SJSA1 (cell line): ENCODE results near the gene ASAP2. TPM values are rescaled to one million over a fixed set of nuclear protein-coding genes. Genes with fewer than 3 reads are reported as not detected.

Source experiments
- DNase-seq, 2 experiments: peaks; one replicate each; pipeline ENCODE4 v3.0.0-alpha.2; 2015 to 2020; ENCODE audit warnings: low spot score in 2 of 2, low read depth in 1 of 2
- H3K27ac ChIP-seq: fragments of 250-450 bp; sonication (Bioruptor Pico); 2 replicates; pipeline ENCODE4 v1.5.1; 2020; ENCODE audit warnings: mild to moderate bottlenecking, moderate library complexity
- H3K27me3 ChIP-seq: fragments of 250-450 bp; sonication (Bioruptor Pico); replicated peaks from 2 replicates; pipeline ENCODE4 v1.5.1; 2020; ENCODE audit warnings: mild to moderate bottlenecking, moderate library complexity
- H3K36me3 ChIP-seq: fragments of 250-450 bp; sonication (Bioruptor Pico); 2 replicates; pipeline ENCODE4 v1.5.1; 2020; ENCODE audit warnings: mild to moderate bottlenecking
- H3K4me1 ChIP-seq: fragments of 250-450 bp; sonication (Bioruptor Pico); replicated peaks from 2 replicates; pipeline ENCODE4 v1.6.1; 2021; ENCODE audit warnings: mild to moderate bottlenecking
- H3K4me3 ChIP-seq: fragments of 250-450 bp; sonication (Bioruptor Pico); 2 replicates; pipeline ENCODE4 v1.5.1; 2020; ENCODE audit warnings: mild to moderate bottlenecking
- H3K9me3 ChIP-seq: fragments of 250-450 bp; sonication (Bioruptor Pico); replicated peaks from 2 replicates; pipeline ENCODE4 v1.5.1; 2020; ENCODE audit warnings: mild to moderate bottlenecking
- total RNA-seq: library from RNA; depleted of rRNA; stranded (reverse); fragments of >200 nt; shearing (Covaris generic); gene quantifications from 2 replicates; pipeline ENCODE4 v1.2.3, GENCODE V29; 2014

The ASAP2 gene
- total RNA-seq, 1 experiment from 2014 or later: 15.5 TPM

DNA sequence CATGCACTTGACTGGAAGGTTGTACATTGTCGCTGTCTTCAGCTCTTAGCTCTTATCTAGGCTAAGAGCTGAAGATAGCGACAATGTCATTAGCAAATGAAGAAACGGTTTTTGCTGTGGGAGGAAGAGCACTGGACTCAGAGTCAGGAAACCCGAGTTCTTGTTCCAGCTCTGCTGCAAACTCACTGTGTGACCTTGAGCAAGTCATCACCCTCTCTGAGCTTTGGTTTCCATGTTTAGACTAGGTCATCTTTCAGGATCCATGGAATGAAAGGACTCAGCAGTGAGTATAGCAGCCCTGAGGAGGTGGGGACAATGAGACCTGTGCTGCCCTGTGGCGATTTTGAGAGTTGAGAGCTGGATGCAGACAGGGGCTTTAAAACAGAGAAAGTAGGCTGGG is 85.3 kb downstream of the ASAP2 start:
- Histone ChIP-seq H3K9me3 (no peaks in the 10 kb centered on the region), H3K27ac (no peak overlapping the region), H3K4me3 (no peak overlapping the region), H3K36me3 (no peaks in the 10 kb centered on the region), H3K27me3 (no peaks in the 10 kb centered on the region), H3K4me1 (peaks cover 34% of the 10 kb centered on the region)
- no peak for DNase-seq

DNA sequence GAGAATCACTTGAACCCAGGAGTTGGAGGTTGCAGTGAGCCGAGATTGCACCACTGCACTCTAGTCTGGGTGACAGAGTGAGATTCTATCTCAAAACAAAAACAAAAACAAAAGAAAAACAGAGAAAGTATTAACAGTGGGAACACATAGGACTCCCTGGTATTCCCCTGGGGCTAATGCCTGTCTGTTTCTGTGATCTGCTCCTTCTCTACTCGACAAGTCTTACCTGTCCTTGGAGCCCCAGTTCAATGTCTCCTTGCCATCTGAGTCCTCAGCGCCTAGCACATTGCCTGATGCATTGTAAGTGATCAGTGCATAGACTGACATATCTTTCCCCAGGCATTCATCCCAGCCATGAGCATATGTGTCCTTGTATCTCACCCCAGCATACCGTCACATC is 85.8 kb downstream of the ASAP2 start:
- H3K27me3 ChIP-seq: no peaks in the 10 kb centered on the region
- H3K9me3 ChIP-seq: no peaks in the 10 kb centered on the region
- H3K4me3 ChIP-seq: no peak overlapping the region
- peaks cover 29% of the 10 kb centered on the region for H3K4me1 ChIP-seq
- peaks cover 2% of the 10 kb centered on the region; the same call in 1 of the 2 replicates for H3K36me3 ChIP-seq
- no peak overlapping the region for H3K27ac ChIP-seq
- no peak for DNase-seq

DNA sequence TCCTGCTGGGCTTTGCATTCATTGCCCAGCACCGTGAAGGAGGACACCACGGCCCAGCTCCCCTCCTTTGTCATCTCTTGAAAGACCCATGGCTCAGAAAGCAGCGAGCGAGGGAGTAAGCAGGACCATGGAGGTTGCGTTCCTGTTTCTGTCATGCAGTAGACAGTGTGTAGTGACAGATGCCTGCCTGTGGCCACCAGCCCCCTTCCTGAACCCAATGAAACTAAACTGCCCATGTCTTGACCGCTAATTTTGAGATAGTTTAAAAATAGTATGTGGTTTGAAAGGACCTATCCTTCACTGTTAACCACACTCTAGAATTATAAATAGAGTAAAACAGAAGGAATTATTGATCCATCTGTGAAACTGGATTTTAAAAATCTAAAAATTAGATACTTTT is 88.2 kb downstream of the ASAP2 start:
- no peak overlapping the region for H3K27ac ChIP-seq
- H3K36me3 ChIP-seq: peaks cover 7% of the 10 kb centered on the region
- H3K4me3 ChIP-seq: no peak overlapping the region
- DNase-seq: no peak
- peaks cover 9% of the 10 kb centered on the region; the same call in 1 of the 2 replicates for H3K4me1 ChIP-seq
- no peaks in the 10 kb centered on the region for H3K27me3 ChIP-seq
- no peaks in the 10 kb centered on the region for H3K9me3 ChIP-seq

DNA sequence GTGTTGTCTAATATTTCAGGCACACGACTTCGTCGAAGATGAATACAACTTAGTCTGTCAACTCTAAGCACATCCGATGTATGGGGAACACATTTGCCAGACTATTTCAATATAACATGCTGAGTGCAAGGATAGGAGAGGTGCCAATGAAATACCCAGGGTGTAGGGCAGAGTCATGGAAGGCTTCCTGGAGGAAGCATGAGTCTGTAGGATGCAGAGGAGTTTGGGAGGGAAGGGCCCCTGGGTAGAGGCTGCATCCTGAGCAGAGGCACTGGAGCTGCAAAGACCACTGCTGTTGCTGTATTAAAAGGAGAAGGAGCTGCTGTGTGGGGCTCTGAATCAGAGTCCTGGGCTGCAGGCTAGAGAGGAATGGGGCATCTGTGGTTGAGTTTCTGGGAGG is 89.9 kb downstream of the ASAP2 start:
- no peak overlapping the region for H3K27ac ChIP-seq
- DNase-seq: no peak
- peaks cover 7% of the 10 kb centered on the region for H3K36me3 ChIP-seq

DNA sequence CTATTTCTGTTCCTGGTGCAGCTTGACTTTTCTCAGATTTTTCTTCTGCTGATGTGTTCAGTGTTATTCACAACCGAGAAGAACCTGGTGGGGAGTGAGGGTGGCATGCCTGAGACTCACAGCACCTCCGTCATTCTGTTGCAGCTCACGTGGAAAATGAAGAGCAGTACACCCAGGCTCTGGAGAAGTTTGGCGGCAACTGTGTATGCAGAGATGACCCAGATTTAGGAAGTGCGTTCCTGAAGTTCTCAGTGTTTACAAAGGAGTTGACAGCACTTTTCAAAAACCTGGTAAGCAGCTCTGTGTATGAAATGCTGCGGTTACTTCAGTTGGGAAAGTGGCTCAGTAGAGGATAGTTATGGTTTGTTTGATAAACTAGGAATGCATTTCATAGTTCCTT is 90.5 kb downstream of the ASAP2 start:
- H3K36me3 ChIP-seq: peaks cover 7% of the 10 kb centered on the region
- H3K9me3 ChIP-seq: no peaks in the 10 kb centered on the region
- no peak for DNase-seq
- peaks cover 9% of the 10 kb centered on the region; the same call in 1 of the 2 replicates for H3K4me1 ChIP-seq
- H3K4me3 ChIP-seq: no peak overlapping the region
- H3K27ac ChIP-seq: no peak overlapping the region
- no peaks in the 10 kb centered on the region for H3K27me3 ChIP-seq

More for the DNA sequence above, 89.9 kb downstream of the ASAP2 start:
- H3K4me3 ChIP-seq: no peak overlapping the region
- peaks cover 9% of the 10 kb centered on the region; the same call in 1 of the 2 replicates for H3K4me1 ChIP-seq
- H3K9me3 ChIP-seq: no peaks in the 10 kb centered on the region
- no peaks in the 10 kb centered on the region for H3K27me3 ChIP-seq

DNA sequence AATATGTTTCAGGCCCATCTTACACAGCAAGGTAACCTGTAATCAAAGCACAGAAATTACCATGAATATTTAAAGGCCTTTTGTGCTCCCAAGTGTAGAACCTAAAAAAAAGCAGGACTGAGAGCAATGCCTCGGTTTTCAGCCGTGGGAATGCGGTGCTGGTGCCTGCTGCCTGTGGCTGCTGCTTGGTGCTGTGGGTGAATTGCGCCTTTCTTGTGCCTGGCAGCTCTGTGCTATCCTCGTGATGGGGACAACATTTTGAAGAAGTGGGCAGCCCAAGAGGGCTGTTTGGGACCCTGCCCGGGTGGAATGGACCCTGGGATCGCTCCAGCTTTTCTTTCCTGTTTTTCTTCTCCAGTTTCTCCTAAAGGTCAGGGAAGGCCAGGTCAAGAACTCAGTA is 91.2 kb downstream of the ASAP2 start:
- no peaks in the 10 kb centered on the region for H3K27me3 ChIP-seq
- H3K27ac ChIP-seq: no peak overlapping the region
- H3K4me3 ChIP-seq: no peak overlapping the region
- no peak for DNase-seq
- H3K9me3 ChIP-seq: no peaks in the 10 kb centered on the region
- peaks cover 7% of the 10 kb centered on the region for H3K36me3 ChIP-seq
- H3K4me1 ChIP-seq: peaks cover 2% of the 10 kb centered on the region; the same call in 1 of the 2 replicates

DNA sequence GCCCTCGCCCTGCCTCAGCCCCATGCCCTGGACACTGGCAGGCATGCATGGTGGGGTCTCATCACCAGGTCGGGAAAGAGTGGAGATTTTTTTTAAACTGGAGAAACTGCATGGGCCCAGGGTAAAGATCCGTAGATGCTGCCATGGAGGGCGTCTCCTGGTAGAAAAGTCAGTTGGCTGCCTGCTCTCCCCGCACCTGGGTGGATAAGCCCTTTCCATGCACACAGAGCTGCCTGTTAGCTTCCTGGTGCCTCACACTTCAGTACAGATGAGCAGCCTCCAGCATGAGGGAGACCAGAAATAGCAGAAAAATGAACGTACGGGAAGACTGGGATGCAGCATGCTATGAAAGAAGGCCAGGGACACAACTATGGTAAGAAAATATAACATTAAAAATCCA is 92.0 kb downstream of the ASAP2 start:
- Histone ChIP-seq H3K27me3 (no peaks in the 10 kb centered on the region), H3K4me1 (no peaks in the 10 kb centered on the region), H3K9me3 (no peaks in the 10 kb centered on the region), H3K36me3 (peaks cover 7% of the 10 kb centered on the region), H3K27ac (no peak overlapping the region), H3K4me3 (no peak overlapping the region)
- DNase-seq: no peak

DNA sequence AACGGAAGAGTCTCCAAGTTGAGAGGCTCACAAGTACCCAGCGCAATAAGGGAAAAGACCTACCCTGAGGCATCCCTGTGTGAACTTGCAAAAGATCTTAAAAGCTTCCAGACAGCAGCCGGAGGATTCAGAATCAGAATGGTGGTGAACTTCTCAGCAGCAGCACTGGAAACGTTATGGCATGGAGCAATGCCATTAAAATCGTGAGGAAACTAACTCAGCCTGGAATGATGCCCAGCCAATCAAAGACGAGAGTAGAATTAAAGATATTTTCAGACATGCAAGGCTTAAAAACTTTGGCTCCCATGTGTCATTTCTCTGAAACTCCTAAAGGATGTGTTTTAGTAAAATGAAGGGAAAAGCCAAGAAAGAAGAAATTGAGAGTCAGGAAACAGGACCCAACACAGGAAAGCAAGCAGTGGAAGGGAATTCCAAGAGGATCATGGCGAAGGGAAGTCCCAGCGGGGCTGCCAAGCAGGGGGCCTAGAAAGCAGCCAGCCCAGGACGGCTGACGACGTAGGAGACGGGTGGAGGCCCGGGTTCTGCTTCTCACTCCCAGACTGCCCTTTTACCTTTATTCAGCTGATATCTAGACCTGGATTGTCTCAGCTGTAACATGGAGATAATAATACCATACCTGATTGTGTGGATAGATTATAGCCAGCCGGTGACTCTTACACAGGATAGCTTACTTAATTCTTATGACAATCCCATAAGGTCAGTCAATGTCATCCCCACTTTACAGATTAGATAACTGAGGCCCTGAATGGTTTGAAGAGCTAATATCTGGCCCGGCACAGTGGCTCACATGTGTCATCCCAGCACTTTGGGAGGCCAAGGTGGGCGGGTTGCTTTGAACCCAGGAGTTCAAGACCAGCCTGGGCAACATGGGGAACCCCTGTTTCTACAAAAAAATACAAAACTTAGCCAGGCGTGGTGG is 92.8 kb downstream of the ASAP2 start:
- Histone ChIP-seq H3K36me3 (peaks cover 7% of the 10 kb centered on the region), H3K4me1 (no peaks in the 10 kb centered on the region), H3K4me3 (no peak overlapping the region), H3K27ac (no peak overlapping the region), H3K9me3 (no peaks in the 10 kb centered on the region), H3K27me3 (no peaks in the 10 kb centered on the region)
- no peak for DNase-seq

DNA sequence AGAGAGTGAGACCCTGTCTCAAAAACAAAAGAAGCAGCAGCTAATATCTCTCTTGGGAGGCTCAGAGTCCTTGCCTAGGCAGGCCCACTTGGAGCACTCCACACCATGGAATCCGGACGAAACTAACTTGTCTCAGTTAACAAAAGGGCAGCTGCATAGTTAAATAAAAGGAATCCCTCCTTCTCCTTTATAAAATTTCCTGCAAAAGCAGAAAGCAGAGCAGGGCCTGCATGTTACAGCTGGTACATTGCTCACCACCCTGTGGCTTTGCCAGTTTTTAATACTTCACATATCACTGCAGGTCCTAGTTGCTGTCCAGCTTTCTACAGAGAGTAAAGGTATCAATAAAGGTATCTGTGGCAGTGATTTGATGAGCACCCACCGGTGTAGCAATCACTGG is 93.6 kb downstream of the ASAP2 start:
- Histone ChIP-seq H3K4me3 (no peak overlapping the region), H3K27ac (no peak overlapping the region), H3K27me3 (no peaks in the 10 kb centered on the region), H3K36me3 (peaks cover 7% of the 10 kb centered on the region), H3K9me3 (no peaks in the 10 kb centered on the region), H3K4me1 (no peaks in the 10 kb centered on the region)
- no peak for DNase-seq

DNA sequence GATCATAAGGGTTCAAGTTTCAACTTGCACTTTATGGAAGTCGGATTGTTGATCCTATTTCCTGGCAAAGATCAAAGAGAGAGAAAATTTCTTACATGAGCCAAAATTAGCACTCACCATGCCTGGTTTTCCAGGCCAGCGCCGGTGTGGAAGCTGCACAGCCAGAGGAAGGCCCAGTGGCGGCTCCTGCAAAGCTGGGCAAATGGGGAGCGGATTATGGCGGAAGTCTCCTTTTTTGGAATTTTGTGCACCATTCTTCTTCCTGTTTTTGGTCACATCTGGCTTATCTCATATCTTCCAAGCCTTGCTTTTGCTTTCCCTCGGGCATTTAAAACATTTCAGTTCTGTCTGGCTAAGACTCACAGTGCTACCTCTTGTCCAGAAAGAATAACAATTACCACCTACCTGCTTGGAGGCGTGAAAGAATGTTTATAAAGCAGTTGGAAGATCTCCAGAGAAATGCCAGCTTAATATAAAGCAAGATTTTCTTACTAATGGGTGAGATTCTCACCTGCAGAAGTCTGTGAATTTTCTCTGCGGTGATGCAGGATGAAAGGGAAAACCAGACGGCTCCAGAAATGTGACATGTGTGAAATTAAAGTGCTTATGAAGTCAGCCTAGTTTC is 94.3 kb downstream of the ASAP2 start:
- Histone ChIP-seq H3K9me3 (no peaks in the 10 kb centered on the region), H3K36me3 (peaks cover 7% of the 10 kb centered on the region), H3K4me3 (no peak overlapping the region), H3K4me1 (no peaks in the 10 kb centered on the region), H3K27ac (no peak overlapping the region), H3K27me3 (no peaks in the 10 kb centered on the region)
- no peak for DNase-seq

DNA sequence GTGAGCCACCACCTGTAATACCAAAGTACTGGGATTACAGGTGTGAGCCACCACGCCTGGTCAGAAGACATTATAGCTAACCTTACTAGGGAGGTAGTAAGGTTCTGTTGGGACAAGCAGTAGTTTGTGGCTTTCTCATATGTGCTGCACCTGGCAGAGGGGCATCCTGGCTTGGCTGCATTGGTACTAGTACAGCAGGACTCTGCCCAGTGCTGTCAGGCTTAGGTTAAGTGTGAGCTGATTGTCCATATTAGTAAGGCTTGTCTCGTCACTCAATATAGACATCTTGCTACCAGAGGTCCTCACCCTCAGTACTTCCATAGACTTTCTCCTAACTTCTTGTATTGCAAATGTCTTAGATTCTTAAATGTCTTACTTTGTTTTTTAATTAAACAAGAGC is 96.1 kb downstream of the ASAP2 start:
- Histone ChIP-seq H3K9me3 (no peaks in the 10 kb centered on the region), H3K36me3 (peaks cover 4% of the 10 kb centered on the region), H3K27me3 (no peaks in the 10 kb centered on the region), H3K4me3 (no peak overlapping the region), H3K27ac (no peak overlapping the region), H3K4me1 (no peaks in the 10 kb centered on the region)
- DNase-seq: no peak

DNA sequence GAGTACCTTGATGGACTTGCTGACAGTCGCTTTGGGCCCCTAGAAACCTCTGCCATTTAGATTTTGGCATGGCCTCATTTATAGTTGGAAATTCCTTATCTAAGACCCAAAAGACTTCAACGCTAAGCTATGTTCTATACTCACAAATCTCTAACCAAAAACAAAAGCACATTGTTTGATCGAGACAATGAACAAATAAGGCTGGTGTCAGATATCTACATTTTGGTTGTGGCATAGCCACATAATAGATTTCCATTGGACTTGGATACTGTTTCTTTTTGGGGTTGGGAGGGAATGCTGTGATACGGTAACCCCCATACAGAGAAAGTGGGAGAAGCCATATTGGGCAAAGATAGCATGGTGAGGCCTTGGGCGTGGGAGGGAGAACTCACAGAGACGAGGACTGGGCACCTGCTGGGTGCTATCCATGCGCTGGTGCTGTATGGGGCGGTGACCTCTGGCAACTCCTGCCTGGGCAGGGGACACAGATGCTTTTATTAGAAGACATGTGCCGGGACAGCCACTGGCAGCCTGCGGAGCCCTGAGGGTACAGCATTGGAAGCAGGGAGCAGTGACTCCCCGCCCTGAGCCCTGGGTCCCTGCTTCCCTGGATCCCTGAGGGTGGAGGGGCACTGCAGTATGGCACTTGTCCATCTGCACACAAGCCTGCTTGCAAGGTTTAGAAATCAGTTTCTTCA is 97.1 kb downstream of the ASAP2 start:
- Histone ChIP-seq H3K27ac (no peak overlapping the region), H3K4me3 (no peak overlapping the region), H3K9me3 (no peaks in the 10 kb centered on the region), H3K4me1 (no peaks in the 10 kb centered on the region), H3K27me3 (no peaks in the 10 kb centered on the region), H3K36me3 (no peaks in the 10 kb centered on the region)
- no peak for DNase-seq

DNA sequence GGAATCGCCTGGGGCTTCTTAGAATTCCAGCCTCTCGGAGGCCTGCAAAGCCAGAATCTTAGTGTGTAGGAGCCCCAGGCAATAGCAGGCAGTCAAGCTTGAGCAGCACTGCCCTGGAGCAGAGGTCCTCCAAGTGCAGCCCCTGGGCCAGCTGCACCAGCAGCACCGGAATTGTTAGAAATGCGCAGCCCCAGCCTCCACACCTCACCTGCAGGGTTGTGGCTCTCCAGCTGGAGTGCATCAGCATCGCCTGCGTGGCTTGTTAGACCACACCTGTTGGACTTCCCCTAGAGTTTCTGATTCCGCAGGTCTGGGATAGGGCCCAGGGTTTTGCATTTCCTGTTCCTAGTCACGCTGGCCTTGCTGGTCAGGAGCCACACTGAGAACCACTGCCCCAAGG is 100.3 kb downstream of the ASAP2 start:
- Histone ChIP-seq H3K9me3 (no peaks in the 10 kb centered on the region), H3K4me1 (peaks cover 23% of the 10 kb centered on the region), H3K27ac (no peak overlapping the region), H3K4me3 (no peak overlapping the region), H3K27me3 (no peaks in the 10 kb centered on the region), H3K36me3 (no peaks in the 10 kb centered on the region)
- DNase-seq: no peak

DNA sequence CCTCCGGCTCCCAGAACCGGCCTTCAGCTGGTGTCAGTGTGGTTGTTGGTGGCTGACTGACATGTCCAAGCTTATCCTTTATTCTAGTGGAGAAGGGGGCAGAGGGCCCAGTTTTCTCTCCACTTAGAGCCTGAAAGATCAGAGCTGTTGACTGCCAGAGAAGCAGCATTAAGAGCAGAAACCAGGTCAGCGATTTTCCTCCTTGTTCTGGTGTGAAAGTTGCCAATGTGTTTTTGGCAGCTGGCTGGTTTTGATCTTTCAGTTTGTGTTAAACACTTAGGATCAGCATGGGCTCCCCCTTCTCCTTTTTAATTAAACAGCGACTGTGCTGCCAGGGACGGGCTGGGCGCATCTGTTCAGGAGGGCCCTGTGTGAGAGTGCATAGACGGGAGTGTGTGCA is 100.9 kb downstream of the ASAP2 start:
- no peaks in the 10 kb centered on the region for H3K27me3 ChIP-seq
- H3K9me3 ChIP-seq: no peaks in the 10 kb centered on the region
- no peak overlapping the region for H3K4me3 ChIP-seq
- H3K36me3 ChIP-seq: no peaks in the 10 kb centered on the region
- peaks cover 23% of the 10 kb centered on the region for H3K4me1 ChIP-seq
- DNase-seq: no peak
- H3K27ac ChIP-seq: no peak overlapping the region
